GM12873 (cell line): Measurements from ENCODE around the gene HNRNPH1.

Experiments used
- CTCF ChIP-seq: IDR thresholded peaks from 2 replicates; pipeline ENCODE4 v1.5.1; 2012; ENCODE audit warnings: low read depth, mild to moderate bottlenecking, moderate library complexity, low read length, control low read depth; ENCODE audit not compliant: insufficient read depth; ENCODE audit errors: missing control alignments

The HNRNPH1 gene

GRCh38 chr5:179572386-179572785, 51.1 kb downstream of the HNRNPH1 start:
- TF ChIP-seq CTCF: no peak

GRCh38 chr5:179568721-179569120, 54.8 kb downstream of the HNRNPH1 start:
- no peak for TF ChIP-seq CTCF

GRCh38 chr5:179564526-179564925, 58.9 kb downstream of the HNRNPH1 start:
- no peak for TF ChIP-seq CTCF
